ENCODE measurements around the gene ULK2.

ULK2 gene

DNA sequence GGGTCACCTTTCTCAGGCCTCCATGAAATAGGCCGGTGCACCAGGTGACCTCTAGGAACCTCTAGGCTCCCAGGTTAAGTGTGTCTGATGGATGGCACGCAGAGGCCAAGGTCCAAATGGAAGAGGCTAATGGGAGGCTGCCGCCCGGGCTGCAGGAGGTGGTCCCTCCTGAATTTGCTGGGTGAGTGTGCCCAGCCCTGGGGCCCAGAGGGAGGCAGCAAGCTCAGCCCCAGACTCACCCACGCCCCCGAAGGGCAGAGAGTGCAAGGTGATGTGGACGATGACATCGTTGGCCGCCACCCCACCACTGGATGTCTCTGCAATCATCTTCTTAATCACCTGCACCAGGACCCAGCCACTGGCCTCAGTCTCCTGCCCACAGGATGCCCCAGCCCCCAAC, 129.0 kb downstream of the ULK2 start:
- H3K4me3 Mint-ChIP-seq, result no peak overlapping the region
- H3K27me3 Mint-ChIP-seq, result no peaks in the 10 kb centered on the region
- H3K27ac Mint-ChIP-seq, result no peak overlapping the region
- H3K4me1 Mint-ChIP-seq (ENCODE audit: low read depth), result no peaks in the 10 kb centered on the region
- H3K36me3 Mint-ChIP-seq, result no peaks in the 10 kb centered on the region
- H3K9me3 Mint-ChIP-seq (ENCODE audit: low read depth), result no peaks in the 10 kb centered on the region

- H3K27me3 Mint-ChIP-seq, result no peaks in the 10 kb centered on the region
- no peaks in the 10 kb centered on the region for H3K36me3 Mint-ChIP-seq
- no peak overlapping the region for H3K27ac Mint-ChIP-seq
- H3K4me3 Mint-ChIP-seq, result no peak overlapping the region
- no peaks in the 10 kb centered on the region for H3K4me1 Mint-ChIP-seq (ENCODE audit: low read depth)
- H3K9me3 Mint-ChIP-seq (ENCODE audit: low read depth), result no peaks in the 10 kb centered on the region
These were observed 129.7 kb downstream of the ULK2 start for GRCh38 chr17:19738073-19738449.

DNA sequence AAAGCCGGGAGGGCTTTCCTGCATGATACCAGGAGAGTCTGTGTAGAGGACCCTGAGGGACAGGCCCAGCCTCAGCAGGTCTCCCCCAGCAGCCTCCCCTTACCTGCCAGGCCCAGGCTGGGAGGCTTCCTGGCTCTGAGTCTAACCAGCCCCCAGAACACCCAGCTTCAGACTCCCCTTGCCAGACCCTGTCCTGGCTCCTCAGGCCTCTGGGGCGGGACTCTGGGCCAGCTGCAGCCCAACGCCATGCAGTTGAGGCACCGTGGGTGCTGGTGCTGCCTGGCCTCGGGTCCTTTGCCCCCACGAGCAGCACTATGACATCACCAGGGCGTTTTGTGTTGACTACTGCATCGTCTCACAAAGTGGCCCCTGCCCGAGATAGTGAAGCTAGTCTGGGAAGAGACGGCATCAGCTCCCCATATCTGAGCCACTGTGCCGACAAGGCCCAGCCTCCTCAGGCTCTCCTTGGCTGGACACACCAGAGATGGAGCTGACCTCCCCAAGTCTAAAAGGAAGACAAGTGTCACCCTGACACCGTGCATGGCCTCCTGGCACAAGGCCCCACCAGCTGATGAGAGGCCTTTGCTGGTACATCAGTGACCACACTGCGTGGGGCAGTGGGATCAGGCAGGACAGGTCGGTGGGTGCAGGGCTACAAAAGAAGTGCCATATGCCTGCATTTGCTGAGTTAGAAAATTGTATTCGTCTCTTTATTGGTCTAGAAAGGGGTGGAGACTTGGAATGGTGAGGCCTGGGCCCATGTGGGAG, 130.2 kb downstream of the ULK2 start:
- no peak overlapping the region for H3K27ac Mint-ChIP-seq
- H3K36me3 Mint-ChIP-seq, result no peaks in the 10 kb centered on the region
- H3K4me3 Mint-ChIP-seq, result peak overlapping the region; percentile 13
- no peaks in the 10 kb centered on the region for H3K27me3 Mint-ChIP-seq
- no peaks in the 10 kb centered on the region for H3K4me1 Mint-ChIP-seq (ENCODE audit: low read depth)
- no peaks in the 10 kb centered on the region for H3K9me3 Mint-ChIP-seq (ENCODE audit: low read depth)

DNA sequence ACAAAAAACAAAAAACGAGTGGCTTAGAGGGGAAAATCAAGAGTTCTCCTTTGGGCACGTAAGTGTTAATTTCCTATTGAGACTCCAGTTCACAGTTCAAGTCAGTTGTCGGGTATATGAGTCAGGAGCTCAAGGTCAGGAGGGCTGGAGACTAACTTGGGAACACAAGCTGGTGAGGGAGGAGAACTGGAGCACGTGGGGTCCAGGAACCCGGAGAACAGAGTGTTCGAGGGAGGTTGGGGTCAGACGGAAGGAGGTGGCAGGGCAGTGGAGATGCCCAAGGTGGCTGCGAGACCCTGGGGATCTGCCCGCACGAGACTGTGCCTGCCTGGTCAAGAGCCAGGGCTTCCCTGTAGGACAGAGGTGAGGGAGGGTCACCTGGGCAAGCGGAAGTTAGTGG, 131.7 kb downstream of the ULK2 start:
- H3K4me3 Mint-ChIP-seq, result no peak overlapping the region
- no peak overlapping the region for H3K27ac Mint-ChIP-seq
- H3K36me3 Mint-ChIP-seq, result no peaks in the 10 kb centered on the region

DNA sequence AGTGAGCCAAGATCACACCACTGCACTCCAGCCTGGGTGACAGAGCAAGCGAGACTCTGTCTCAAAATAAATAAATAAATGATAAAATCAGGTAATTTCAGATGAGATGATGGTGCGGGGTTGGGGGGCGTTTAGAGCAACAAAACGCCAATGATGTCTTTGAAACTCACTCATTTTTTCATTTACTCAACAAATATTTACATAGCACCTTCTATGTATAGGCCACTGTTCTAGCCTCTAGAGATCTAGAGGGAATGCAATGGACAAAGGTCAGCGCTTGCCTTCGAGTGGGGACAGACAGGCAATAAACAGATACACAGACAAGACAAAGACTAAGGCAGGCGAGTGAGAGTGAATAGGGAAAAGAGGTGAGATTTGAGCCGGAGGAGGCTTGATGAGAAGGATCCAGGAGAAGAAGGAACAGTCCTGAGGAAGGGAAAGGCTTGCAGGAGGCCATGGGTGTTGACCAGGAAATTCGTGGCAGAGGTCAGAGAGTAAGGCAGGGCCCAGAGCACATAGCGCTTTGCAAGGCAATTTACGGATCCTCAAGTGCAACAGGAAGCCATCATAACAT, 133.7 kb downstream of the ULK2 start:
- Mint-ChIP-seq H3K4me3 (no peak overlapping the region), H3K4me1 (ENCODE audit: low read depth) (no peaks in the 10 kb centered on the region), H3K36me3 (no peaks in the 10 kb centered on the region), H3K27me3 (no peaks in the 10 kb centered on the region), H3K27ac (no peak overlapping the region), H3K9me3 (ENCODE audit: low read depth) (no peaks in the 10 kb centered on the region)

More for the DNA sequence above, 131.7 kb downstream of the ULK2 start:
- H3K27me3 Mint-ChIP-seq, result no peaks in the 10 kb centered on the region
- no peaks in the 10 kb centered on the region for H3K4me1 Mint-ChIP-seq (ENCODE audit: low read depth)
- H3K9me3 Mint-ChIP-seq (ENCODE audit: low read depth), result no peaks in the 10 kb centered on the region

DNA sequence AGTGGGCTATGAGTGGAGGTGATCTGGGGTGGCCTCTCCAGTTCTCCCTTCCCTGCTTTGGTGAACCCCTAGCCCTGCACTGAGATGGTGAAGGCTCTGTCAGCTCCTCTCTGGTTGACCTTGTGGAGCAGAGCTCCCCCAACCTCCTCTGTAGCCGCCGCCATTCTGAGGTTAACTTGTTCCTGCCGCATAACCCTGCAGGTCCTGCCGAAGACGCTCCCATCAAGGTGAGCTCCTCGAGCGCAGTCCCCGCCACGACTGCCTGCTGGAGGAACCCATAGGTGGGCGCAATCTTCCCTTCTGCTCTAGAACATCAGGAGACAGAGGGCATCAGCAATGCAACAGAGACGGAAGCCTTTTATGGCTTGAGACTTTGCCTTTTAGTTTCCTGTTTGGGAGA, 136.1 kb downstream of the ULK2 start:
- H3K27ac Mint-ChIP-seq, result no peak overlapping the region
- no peak overlapping the region for H3K4me3 Mint-ChIP-seq
- no peaks in the 10 kb centered on the region for H3K9me3 Mint-ChIP-seq (ENCODE audit: low read depth)
- H3K4me1 Mint-ChIP-seq (ENCODE audit: low read depth), result no peaks in the 10 kb centered on the region
- H3K27me3 Mint-ChIP-seq, result no peaks in the 10 kb centered on the region
- H3K36me3 Mint-ChIP-seq, result no peaks in the 10 kb centered on the region

DNA sequence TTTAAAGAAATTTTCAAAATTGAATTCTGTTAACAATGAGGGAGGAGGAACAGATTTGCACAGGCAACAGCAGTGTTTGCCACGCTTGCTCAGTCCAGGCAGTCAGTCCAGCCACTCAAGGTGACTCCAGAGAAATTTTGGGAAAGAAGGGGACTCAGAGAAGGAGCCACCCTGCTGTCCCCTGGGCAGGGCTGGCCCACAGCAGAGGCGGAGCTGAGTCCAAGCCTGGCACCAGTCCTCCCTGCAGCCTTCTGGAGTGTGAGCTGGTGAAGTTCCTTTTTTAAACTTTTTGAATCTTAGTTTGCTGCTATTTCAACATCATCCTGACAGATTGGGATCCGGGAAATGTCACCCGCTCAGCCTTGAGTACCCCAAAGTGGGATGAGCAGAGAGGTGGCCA, 136.9 kb downstream of the ULK2 start:
- no peak overlapping the region for H3K27ac Mint-ChIP-seq
- no peaks in the 10 kb centered on the region for H3K9me3 Mint-ChIP-seq (ENCODE audit: low read depth)
- no peaks in the 10 kb centered on the region for H3K27me3 Mint-ChIP-seq
- no peak overlapping the region for H3K4me3 Mint-ChIP-seq
- no peaks in the 10 kb centered on the region for H3K36me3 Mint-ChIP-seq
- H3K4me1 Mint-ChIP-seq (ENCODE audit: low read depth), result no peaks in the 10 kb centered on the region

DNA sequence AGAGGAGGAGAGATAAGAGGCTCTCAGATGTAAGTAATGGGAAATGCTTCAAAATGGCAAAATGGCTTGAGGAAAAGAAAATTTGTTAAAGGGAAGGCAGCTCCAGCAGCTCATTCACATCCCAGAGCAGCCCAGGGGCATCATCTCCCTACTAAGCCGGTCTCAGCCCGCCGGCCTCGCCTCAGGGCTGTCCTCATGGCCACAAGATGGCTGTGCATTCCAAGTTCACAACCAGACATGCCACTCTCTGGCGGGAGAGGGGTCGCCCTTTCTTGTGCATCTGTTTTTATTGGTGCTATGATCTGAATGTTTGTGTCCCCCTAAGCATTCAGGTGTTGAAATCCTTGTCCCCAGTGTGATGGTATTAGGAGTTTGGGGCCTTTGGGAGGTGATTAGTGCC, 137.8 kb downstream of the ULK2 start:
- Mint-ChIP-seq H3K4me1 (ENCODE audit: low read depth) (peaks cover 9% of the 10 kb centered on the region), H3K4me3 (no peak overlapping the region), H3K36me3 (no peaks in the 10 kb centered on the region)

DNA sequence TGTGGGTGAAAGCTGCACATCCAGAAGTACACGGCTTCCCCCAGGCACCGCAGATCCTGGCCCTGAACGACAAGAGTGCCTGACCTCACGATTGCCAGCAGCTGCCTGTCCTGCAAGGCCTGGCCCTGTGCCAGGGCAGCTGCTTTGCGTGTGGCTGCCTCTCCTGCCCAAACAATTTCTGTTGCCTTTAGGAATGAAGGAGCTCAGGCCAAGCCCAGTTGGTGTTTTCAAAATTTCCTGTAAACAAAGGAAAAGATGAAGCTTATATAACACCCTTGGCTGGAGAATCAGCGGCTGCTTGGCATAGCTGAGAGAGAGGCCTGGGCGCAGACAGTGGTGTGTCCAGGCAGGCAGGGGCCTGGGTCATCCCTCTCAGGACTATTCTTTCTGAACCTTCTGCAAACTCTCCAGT, 139.6 kb downstream of the ULK2 start:
- H3K9me3 Mint-ChIP-seq (ENCODE audit: low read depth), result no peaks in the 10 kb centered on the region
- peaks cover 16% of the 10 kb centered on the region for H3K4me1 Mint-ChIP-seq (ENCODE audit: low read depth)
- no peak overlapping the region for H3K4me3 Mint-ChIP-seq
- no peaks in the 10 kb centered on the region for H3K36me3 Mint-ChIP-seq
- no peak overlapping the region for H3K27ac Mint-ChIP-seq
- no peaks in the 10 kb centered on the region for H3K27me3 Mint-ChIP-seq

More for the DNA sequence above, 137.8 kb downstream of the ULK2 start:
- no peak overlapping the region for H3K27ac Mint-ChIP-seq
- no peaks in the 10 kb centered on the region for H3K27me3 Mint-ChIP-seq
- H3K9me3 Mint-ChIP-seq (ENCODE audit: low read depth), result no peaks in the 10 kb centered on the region

DNA sequence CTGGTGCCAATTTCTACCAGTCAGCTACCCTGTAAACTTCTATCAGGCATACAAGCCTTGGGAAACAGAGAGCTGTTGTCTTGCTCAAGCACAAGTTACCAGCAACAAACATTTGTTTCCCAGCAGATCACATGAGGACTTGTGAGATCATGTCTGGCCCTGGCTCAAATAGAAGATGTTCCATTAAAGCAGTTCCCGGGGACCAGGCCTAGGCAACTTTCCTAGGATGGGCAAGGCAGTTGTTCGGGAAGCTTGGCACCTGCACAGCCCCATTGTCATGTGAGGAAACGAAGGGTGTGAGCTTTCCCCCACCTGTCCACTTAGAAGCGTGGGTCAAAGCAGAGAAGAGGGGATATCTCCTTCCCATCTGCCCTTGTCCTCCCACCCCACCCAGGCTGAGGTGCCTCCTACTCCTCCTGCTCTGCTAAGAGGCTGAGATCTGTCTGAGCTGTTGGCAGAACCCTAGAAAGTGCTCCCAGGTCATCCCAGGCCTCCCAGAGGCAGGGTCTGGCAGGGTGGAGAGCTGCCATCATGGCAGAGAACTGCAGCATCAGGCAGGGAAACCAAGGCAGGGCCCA, 140.1 kb downstream of the ULK2 start:
- Mint-ChIP-seq H3K9me3 (ENCODE audit: low read depth) (no peaks in the 10 kb centered on the region), H3K4me1 (ENCODE audit: low read depth) (peaks cover 16% of the 10 kb centered on the region), H3K36me3 (no peaks in the 10 kb centered on the region), H3K27ac (no peak overlapping the region), H3K27me3 (no peaks in the 10 kb centered on the region), H3K4me3 (no peak overlapping the region)

DNA sequence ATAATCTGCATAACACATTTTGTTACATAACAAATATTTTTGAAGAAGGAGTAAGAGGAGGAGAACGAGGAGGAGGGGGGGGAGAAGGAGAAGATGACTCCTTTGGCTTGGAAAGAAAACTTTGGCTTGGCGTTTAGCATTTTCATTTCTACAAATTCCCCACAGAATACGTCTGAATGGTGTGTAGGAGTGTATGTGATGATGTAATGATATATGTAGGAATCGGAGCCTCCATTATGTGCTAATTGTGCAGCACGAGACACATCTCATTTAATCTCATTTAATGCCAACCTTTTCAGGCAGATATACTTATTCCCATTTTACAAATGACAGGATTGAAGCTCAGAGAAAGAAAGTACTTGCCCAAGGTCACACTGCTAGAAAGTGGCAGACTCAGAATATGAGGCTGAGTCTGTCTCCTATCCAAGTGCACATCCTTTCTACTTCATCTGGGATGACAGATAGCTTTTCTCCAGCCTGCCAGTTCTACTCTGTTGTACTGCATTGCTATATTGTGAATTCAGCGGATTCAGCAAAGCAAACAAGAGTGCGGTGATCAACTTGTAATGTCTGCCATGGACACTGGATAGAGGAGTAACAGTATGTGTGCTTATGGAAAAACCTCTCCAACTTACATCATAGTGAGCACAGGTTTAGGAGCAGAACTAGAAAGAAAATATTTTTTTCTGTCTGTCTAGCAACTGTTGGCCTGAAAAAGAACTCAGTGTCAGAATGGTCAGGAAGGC, 140.9 kb downstream of the ULK2 start:
- Mint-ChIP-seq H3K9me3 (ENCODE audit: low read depth) (no peaks in the 10 kb centered on the region), H3K4me3 (no peak overlapping the region), H3K27ac (no peak overlapping the region), H3K4me1 (ENCODE audit: low read depth) (peaks cover 16% of the 10 kb centered on the region), H3K36me3 (no peaks in the 10 kb centered on the region), H3K27me3 (no peaks in the 10 kb centered on the region)

DNA sequence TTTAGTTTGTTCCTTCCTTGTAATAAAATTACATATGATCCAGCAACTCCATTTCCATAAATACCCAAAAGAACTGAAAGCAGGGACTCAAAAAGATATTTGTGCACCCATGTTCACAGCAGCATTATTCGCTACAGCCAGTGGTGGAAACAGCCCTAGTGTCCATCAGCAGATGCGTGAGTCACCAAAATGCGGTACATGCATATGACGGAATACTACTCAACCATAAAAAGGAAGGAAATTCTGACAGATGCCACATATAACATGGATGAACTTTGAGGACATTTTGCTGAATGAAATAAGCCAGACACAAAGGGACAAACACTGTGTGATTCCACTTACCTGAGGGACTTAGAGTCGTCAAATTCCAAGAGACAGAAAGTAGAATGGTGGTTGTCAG, 142.2 kb downstream of the ULK2 start:
- Mint-ChIP-seq H3K36me3 (no peaks in the 10 kb centered on the region), H3K9me3 (ENCODE audit: low read depth) (no peaks in the 10 kb centered on the region), H3K4me1 (ENCODE audit: low read depth) (peaks cover 16% of the 10 kb centered on the region), H3K4me3 (peak overlapping the region; percentile 80), H3K27ac (no peak overlapping the region), H3K27me3 (no peaks in the 10 kb centered on the region)

- Mint-ChIP-seq H3K4me3 (peak overlapping the region; percentile 80), H3K27me3 (no peaks in the 10 kb centered on the region), H3K27ac (peak overlapping the region; percentile 31), H3K9me3 (ENCODE audit: low read depth) (no peaks in the 10 kb centered on the region), H3K36me3 (no peaks in the 10 kb centered on the region), H3K4me1 (ENCODE audit: low read depth) (peaks cover 16% of the 10 kb centered on the region)
These were observed 143.0 kb downstream of the ULK2 start for GRCh38 chr17:19724501-19725420.

DNA sequence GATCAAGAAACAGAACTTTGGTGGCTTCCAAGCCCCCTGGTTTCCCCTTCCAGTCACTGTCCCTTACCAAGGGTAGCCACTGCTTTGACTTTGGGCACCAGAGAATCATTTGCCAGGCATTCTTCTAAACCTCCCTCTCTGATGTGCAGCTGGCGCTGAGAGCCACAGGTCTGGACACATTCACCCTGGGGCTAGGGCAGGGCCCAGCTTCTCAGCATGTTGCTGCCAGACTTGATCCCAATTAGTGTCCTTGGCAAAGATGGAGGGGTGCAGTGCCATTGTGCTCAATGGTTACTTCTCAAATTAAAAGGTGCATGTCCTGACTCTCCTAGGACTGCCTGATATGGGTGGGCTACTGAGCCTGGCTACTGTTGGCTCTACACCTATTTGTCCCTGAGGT, 143.8 kb downstream of the ULK2 start:
- H3K27ac Mint-ChIP-seq, result peak overlapping the region; percentile 10
- H3K36me3 Mint-ChIP-seq, result no peaks in the 10 kb centered on the region
- peak overlapping the region; percentile 53 for H3K4me3 Mint-ChIP-seq
- H3K27me3 Mint-ChIP-seq, result no peaks in the 10 kb centered on the region
- H3K4me1 Mint-ChIP-seq (ENCODE audit: low read depth), result peaks cover 16% of the 10 kb centered on the region
- H3K9me3 Mint-ChIP-seq (ENCODE audit: low read depth), result no peaks in the 10 kb centered on the region
